H9 (cell line): Measurements from ENCODE around the gene MAP2K2. TPM values are rescaled to one million over a fixed set of nuclear protein-coding genes. Genes with fewer than 3 reads are reported as not detected.

ENCODE experiments used
- DNase-seq: peaks from one replicate; pipeline ENCODE4 v3.0.0-alpha.2; 2017
- H2AFZ ChIP-seq: one replicate; pipeline ENCODE4 v1.6.1; 2013; ENCODE audit warnings: mild to moderate bottlenecking, low read length, control low read depth, moderate library complexity
- H2AK5ac ChIP-seq: 2 replicates; pipeline ENCODE4 v1.6.1; 2013; ENCODE audit warnings: low read length, control low read depth, mixed read lengths; ENCODE audit not compliant: insufficient read length
- H2BK120ac ChIP-seq: one replicate; pipeline ENCODE4 v1.6.1; 2013; ENCODE audit warnings: low read depth, mild to moderate bottlenecking, low read length, control low read depth, inconsistent platforms; ENCODE audit not compliant: poor library complexity, severe bottlenecking
- H2BK12ac ChIP-seq: 2 replicates; pipeline ENCODE4 v1.6.1; 2013; ENCODE audit warnings: low read length, control low read depth, mixed read lengths, low read depth; ENCODE audit not compliant: insufficient read length
- H2BK15ac ChIP-seq: 2 replicates; pipeline ENCODE4 v1.6.1; 2013; ENCODE audit warnings: low read depth, low read length, control low read depth
- H2BK20ac ChIP-seq: one replicate; pipeline ENCODE4 v1.6.1; 2013; ENCODE audit warnings: low read depth, mild to moderate bottlenecking, low read length, control low read depth, inconsistent platforms; ENCODE audit not compliant: poor library complexity, severe bottlenecking
- H2BK5ac ChIP-seq: 2 replicates; pipeline ENCODE4 v1.6.1; 2013; ENCODE audit warnings: low read length, control low read depth, mixed read lengths; ENCODE audit not compliant: insufficient read length
- H3K14ac ChIP-seq: 2 replicates; pipeline ENCODE4 v1.6.1; 2013; ENCODE audit warnings: low read length, control low read depth; ENCODE audit not compliant: insufficient read depth
- H3K18ac ChIP-seq: 2 replicates; pipeline ENCODE4 v1.6.1; 2013; ENCODE audit warnings: low read depth, mild to moderate bottlenecking, mixed read lengths, low read length, control low read depth; ENCODE audit not compliant: insufficient read length
- H3K23ac ChIP-seq: 2 replicates; pipeline ENCODE4 v1.6.1; 2013; ENCODE audit warnings: low read length, control low read depth, mixed read lengths, low read depth; ENCODE audit not compliant: insufficient read length
- H3K23me2 ChIP-seq: 2 replicates; pipeline ENCODE4 v1.6.1; 2013; ENCODE audit warnings: low read depth, mild to moderate bottlenecking, mixed read lengths, low read length, control low read depth; ENCODE audit not compliant: insufficient read length, poor library complexity, severe bottlenecking
- H3K27ac ChIP-seq: 2 replicates; pipeline ENCODE4 v1.5.1; 2013; ENCODE audit warnings: low read length, control low read depth, mixed read lengths, low read depth; ENCODE audit not compliant: insufficient read length
- H3K27me3 ChIP-seq: 2 replicates; pipeline ENCODE4 v1.6.1; 2013; ENCODE audit warnings: low read length, control low read depth, inconsistent platforms; ENCODE audit not compliant: insufficient read depth
- H3K4ac ChIP-seq: 2 replicates; pipeline ENCODE4 v1.6.1; 2013; ENCODE audit warnings: low read depth, mild to moderate bottlenecking, control low read depth, inconsistent platforms, low read length, moderate library complexity
- H3K4me1 ChIP-seq: 2 replicates; pipeline ENCODE4 v1.6.1; 2013; ENCODE audit warnings: low read length, control low read depth, inconsistent platforms; ENCODE audit not compliant: insufficient read depth
- H3K4me2 ChIP-seq: 2 replicates; pipeline ENCODE4 v1.6.1; 2013; ENCODE audit warnings: low read length, control low read depth, mixed read lengths; ENCODE audit not compliant: insufficient read length, insufficient read depth
- H3K56ac ChIP-seq: 2 replicates; pipeline ENCODE4 v1.6.1; 2013; ENCODE audit warnings: low read depth, mild to moderate bottlenecking, mixed read lengths, low read length, control low read depth; ENCODE audit not compliant: insufficient read length
- H3K79me1 ChIP-seq: 2 replicates; pipeline ENCODE4 v1.6.1; 2013; ENCODE audit warnings: low read depth, mild to moderate bottlenecking, moderate library complexity, low read length, control low read depth, inconsistent platforms; ENCODE audit not compliant: insufficient read depth, poor library complexity, severe bottlenecking
- H3K79me2 ChIP-seq: 2 replicates; pipeline ENCODE4 v1.6.1; 2013; ENCODE audit warnings: low read length, control low read depth, inconsistent platforms; ENCODE audit not compliant: insufficient read depth
- H3K9ac ChIP-seq: 2 replicates; pipeline ENCODE4 v1.6.1; 2013; ENCODE audit warnings: low read length, control low read depth, mixed read lengths; ENCODE audit not compliant: insufficient read length; ENCODE audit errors: extremely low read depth
- H3K9me3 ChIP-seq: one replicate; pipeline ENCODE4 v1.6.1; 2013; ENCODE audit warnings: low read depth, low read length, inconsistent platforms; ENCODE audit not compliant: control insufficient read depth
- H3T11ph ChIP-seq: one replicate; pipeline ENCODE4 v1.6.1; 2013; ENCODE audit warnings: mild to moderate bottlenecking, low read length, control low read depth, inconsistent platforms
- H4K20me1 ChIP-seq: one replicate; pipeline ENCODE4 v1.6.1; 2013; ENCODE audit not compliant: control insufficient read depth, insufficient read length, insufficient read depth
- H4K5ac ChIP-seq: 2 replicates; pipeline ENCODE4 v1.6.1; 2013; ENCODE audit warnings: low read depth, mild to moderate bottlenecking, mixed read lengths, low read length, control low read depth; ENCODE audit not compliant: insufficient read length
- H4K8ac ChIP-seq: replicated peaks from 2 replicates; pipeline ENCODE4 v1.6.1; 2013; ENCODE audit warnings: low read length, control low read depth, mixed read lengths, low read depth; ENCODE audit not compliant: insufficient read length
- H4K91ac ChIP-seq: 2 replicates; pipeline ENCODE4 v1.6.1; 2013; ENCODE audit warnings: low read depth, mild to moderate bottlenecking, moderate library complexity, mixed read lengths, low read length, control low read depth; ENCODE audit not compliant: insufficient read length
- H3K27ac Mint-ChIP-seq, 3 experiments: 2 replicates in 2 of 3; 3 replicates in 1 of 3; pipeline ENCODE4 v1.8.0; 2020 to 2021; ENCODE audit warnings: mixed read lengths in 3 of 3, mild to moderate bottlenecking in 1 of 3, moderate library complexity in 1 of 3
- H3K27me3 Mint-ChIP-seq: 2 replicates; pipeline ENCODE4 v1.8.0; 2021; ENCODE audit warnings: low read depth, mild to moderate bottlenecking, moderate library complexity, mixed read lengths
- H3K36me3 Mint-ChIP-seq, 3 experiments: 2 replicates in 2 of 3; 3 replicates in 1 of 3; pipeline ENCODE4 v1.8.0; 2020 to 2021; ENCODE audit warnings: low read depth in 3 of 3, mixed read lengths in 3 of 3; ENCODE audit not compliant: insufficient read depth in 1 of 3
- H3K4me1 Mint-ChIP-seq, 2 experiments: 2 replicates each; pipeline ENCODE4 v1.8.0; 2020; ENCODE audit warnings: mixed read lengths in 2 of 2
- H3K4me3 Mint-ChIP-seq, 2 experiments: 2 replicates in 1 of 2; 3 replicates in 1 of 2; pipeline ENCODE4 v1.8.0; 2020 to 2021; ENCODE audit warnings: mild to moderate bottlenecking in 2 of 2, mixed read lengths in 2 of 2, moderate library complexity in 1 of 2
- H3K9me3 Mint-ChIP-seq, 2 experiments: 2 replicates in 1 of 2; 3 replicates in 1 of 2; pipeline ENCODE4 v1.8.0; 2020; ENCODE audit warnings: mild to moderate bottlenecking in 2 of 2, mixed read lengths in 2 of 2, moderate library complexity in 1 of 2
- CTCF ChIP-seq: fragments of 200-600 bp; sonication (generic); conservative IDR thresholded peaks from 3 replicates; pipeline ENCODE4 v1.8.0; 2021; ENCODE audit warnings: antibody characterized with exemption, mild to moderate bottlenecking
- WGBS: extraction: QIAGEN DNeasy Blood & Tissue Kit; methylation state at CpG from one replicate; pipeline ENCODE4 v1.1.7; 2013; ENCODE audit warnings: missing lambda C conversion rate, low lambda C conversion rate, mixed read lengths; ENCODE audit not compliant: insufficient read length; ENCODE audit errors: extremely low coverage; 5-methylcytosine and 5-hydroxymethylcytosine counted together
- total RNA-seq: library from RNA; stranded (reverse); gene quantifications from 2 replicates; pipeline ENCODE4 v1.2.1, GENCODE V29; 2021

Gene MAP2K2
- total RNA-seq, 1 experiment from 2014 or later = 167 TPM

GRCh38 chr19:4077007-4077374 is 46.9 kb downstream of the MAP2K2 start:
- Mint-ChIP-seq H3K4me1 (peaks cover 8 to 24% of the 10 kb centered on the region in 2 experiments), H3K36me3 (no peaks in the 10 kb centered on the region), H3K9me3 (no peaks in the 10 kb centered on the region; a peak in 2 of 5 replicates), H3K27me3 (peaks cover 11% of the 10 kb centered on the region), H3K27ac (no peak overlapping the region), H3K4me3 (no peak overlapping the region)
- no peaks in the 10 kb centered on the region for H3K27me3 ChIP-seq
- TF ChIP-seq CTCF = no peak
- WGBS = no CpG with 5 or more reads among the region's 3 CpGs
- H3K4me1 ChIP-seq = peaks cover 5% of the 10 kb centered on the region; the same call in 1 of the 2 replicates
- H3K9ac ChIP-seq = no peak overlapping the region
- H4K5ac ChIP-seq = no peak overlapping the region
- no peak overlapping the region for H4K8ac ChIP-seq
- H2AK5ac ChIP-seq = no peak overlapping the region
- DNase-seq = no peak
- H2BK20ac ChIP-seq = no peak overlapping the region
- no peak overlapping the region for H3K4ac ChIP-seq
- H3K79me2 ChIP-seq = no peaks in the 10 kb centered on the region
- H3K56ac ChIP-seq = no peak overlapping the region
- no peak overlapping the region for H3K14ac ChIP-seq
- H4K20me1 ChIP-seq = no peaks in the 10 kb centered on the region
- H3K4me2 ChIP-seq = no peak overlapping the region
- H3K9me3 ChIP-seq = no peaks in the 10 kb centered on the region
- no peak overlapping the region for H3K23ac ChIP-seq
- no peaks in the 10 kb centered on the region for H3K79me1 ChIP-seq
- H3K18ac ChIP-seq = no peak overlapping the region
- H2BK15ac ChIP-seq = no peak overlapping the region
- no peak overlapping the region for H2AFZ ChIP-seq
- no peak overlapping the region for H3T11ph ChIP-seq
- H2BK12ac ChIP-seq = no peak overlapping the region
- no peak overlapping the region for H4K91ac ChIP-seq
- H2BK5ac ChIP-seq = no peak overlapping the region
- peaks cover 4% of the 10 kb centered on the region for H3K23me2 ChIP-seq
- H2BK120ac ChIP-seq = no peak overlapping the region
- H3K27ac ChIP-seq = no peak overlapping the region
